Measurements from ENCODE around the gene SLC2A5. TPM values are rescaled to one million over a fixed set of nuclear protein-coding genes. Genes with fewer than 3 reads are reported as not detected.
A peak's percentile ranks its signal among the peaks of the same experiment; 100 is the strongest.

The SLC2A5 gene
- not detected in 2 replicates for total RNA-seq

- Mint-ChIP-seq H3K27ac (no peak within 1 kb of the TSS), H3K4me3 (no peak within 1 kb of the TSS), H3K9me3 (no peaks in the 10 kb centered on the region)
Measured at GRCh38 chr1:9069326-9070100, at the start of gene SLC2A5. TSS of gene SLC2A5 (minus strand) at chr1:9069635. CDS start at chr1:9069536, 99 bp downstream.

DNA sequence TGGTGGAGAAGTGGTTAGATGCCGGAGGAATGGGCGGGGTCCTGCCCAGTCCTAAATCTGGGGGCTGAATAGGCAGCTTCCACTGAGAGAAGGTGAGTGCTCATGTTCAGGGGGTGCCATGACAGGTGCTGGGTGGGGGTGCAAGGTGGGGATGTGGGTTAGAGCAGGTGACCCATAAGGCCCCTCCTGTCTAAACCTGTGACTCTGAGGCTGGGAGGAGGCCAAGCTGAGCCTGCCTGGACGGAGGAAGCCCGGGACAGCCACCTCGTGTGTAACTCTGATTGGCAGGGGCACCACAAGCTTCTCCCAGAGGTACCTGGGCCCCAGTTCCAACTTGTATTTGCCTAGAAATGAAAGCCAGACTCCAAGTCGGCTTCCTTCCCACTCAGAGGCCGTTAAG, 48.8 kb upstream of the SLC2A5 start:
- Mint-ChIP-seq H3K4me3 (no peak overlapping the region), H3K36me3 (ENCODE audit: low read depth) (no peaks in the 10 kb centered on the region), H3K27me3 (peaks cover 6% of the 10 kb centered on the region), H3K27ac (no peak overlapping the region), H3K9me3 (no peaks in the 10 kb centered on the region), H3K4me1 (peaks cover 12% of the 10 kb centered on the region)
- DNase-seq: no peak
- intact Hi-C loops (cut with micrococcal nuclease): no loop called here

More at GRCh38 chr1:9069326-9070100, at the start of gene SLC2A5:
- intact Hi-C loops (cut with micrococcal nuclease): no loop called here
- DNase-seq: no peak
- Mint-ChIP-seq H3K4me1 (peaks cover 16% of the 10 kb centered on the region), H3K36me3 (ENCODE audit: low read depth) (no peaks in the 10 kb centered on the region), H3K27me3 (peaks cover 9% of the 10 kb centered on the region)

DNA sequence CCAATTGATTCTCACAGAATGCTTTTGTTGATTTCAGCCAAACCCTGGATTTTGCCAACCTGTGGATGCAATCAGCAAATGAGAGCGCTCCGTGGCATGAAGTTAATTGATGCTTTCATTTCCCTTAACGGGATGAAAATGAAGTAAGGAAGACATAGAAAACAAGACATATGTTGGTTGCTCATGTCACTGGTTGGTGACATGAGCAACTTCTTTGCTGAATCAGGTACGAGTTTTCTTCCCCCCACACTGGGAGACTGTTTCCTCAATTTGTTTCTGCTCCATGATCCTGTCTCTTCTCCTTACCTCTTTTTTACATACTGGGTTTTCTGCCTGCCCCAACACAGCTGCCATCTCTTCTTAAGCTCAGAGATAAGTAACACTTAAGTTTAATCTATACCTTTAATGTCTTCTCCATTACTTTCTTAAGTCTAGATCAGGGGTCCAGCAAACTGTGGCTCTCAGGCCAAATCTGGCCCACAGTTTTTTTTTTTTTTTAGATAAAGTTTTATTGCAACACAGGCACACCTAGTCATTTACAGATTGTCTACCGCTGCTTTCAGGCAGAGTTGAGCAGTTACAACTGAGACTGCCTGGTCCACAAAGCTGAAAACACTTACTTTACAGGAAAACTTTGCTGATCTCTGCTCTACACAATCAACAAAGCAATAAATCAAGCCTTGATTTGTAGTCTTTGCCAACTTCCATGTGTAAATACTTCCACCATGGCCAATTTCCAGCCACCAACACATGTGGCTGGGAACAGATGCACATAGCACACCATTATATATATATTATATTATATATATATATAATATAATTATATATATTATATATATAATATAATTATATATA, 46.1 kb upstream of the SLC2A5 start:
- no peak for DNase-seq
- no peak overlapping the region for H3K4me3 Mint-ChIP-seq
- H3K4me1 Mint-ChIP-seq: peaks cover 17% of the 10 kb centered on the region
- intact Hi-C loops (cut with micrococcal nuclease): no loop called here
- no peaks in the 10 kb centered on the region for H3K9me3 Mint-ChIP-seq
- H3K27me3 Mint-ChIP-seq: peaks cover 1% of the 10 kb centered on the region
- H3K27ac Mint-ChIP-seq: no peak overlapping the region
- no peaks in the 10 kb centered on the region for H3K36me3 Mint-ChIP-seq (ENCODE audit: low read depth)

DNA sequence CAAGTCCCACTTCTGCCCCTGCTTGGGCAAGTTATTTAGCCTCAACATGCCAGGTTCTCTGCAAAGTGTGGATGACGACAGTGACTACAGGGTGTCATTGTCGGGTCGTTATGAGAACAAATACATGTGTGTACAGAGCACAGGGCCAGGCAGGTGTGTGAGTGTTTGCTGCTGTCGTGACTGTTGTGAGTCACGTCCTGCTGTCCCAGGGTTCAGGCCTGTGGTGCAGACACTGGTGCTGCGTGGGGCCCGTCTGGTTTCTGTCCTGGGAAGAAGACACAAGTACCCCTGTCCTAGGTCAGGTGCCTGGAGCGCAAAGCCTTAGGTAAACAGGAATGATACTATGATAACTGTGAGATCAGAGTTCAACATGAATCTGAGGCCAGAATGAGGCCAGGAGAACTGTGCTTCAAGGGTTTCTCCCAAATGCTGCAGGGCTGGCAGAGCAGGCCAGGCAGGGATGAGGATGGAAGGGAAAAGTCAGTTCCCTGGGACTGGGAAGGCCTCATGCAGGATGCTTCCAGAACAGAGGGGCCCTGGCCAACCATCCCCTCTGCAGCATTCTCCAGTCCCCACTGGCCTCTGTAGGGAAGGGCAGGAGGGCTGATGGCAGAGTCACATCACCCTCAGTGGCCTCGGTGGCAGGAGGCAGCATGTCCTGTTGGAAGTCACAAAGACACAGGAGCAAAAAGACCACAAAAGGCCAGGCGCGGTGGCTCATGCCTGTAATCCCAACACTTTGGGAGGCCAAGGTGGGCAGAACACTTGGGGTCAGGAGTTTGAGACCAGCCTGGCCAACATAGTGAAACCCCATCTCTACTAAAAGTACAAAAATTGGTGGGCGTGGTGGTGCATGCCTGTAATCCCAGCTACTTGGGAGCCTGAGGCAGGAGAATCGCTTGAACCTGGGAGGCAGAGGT, 43.8 kb upstream of the SLC2A5 start:
- no peaks in the 10 kb centered on the region for H3K36me3 Mint-ChIP-seq (ENCODE audit: low read depth)
- peaks cover 18% of the 10 kb centered on the region for H3K4me1 Mint-ChIP-seq
- no peak for DNase-seq
- no peak overlapping the region for H3K4me3 Mint-ChIP-seq
- no peaks in the 10 kb centered on the region for H3K27me3 Mint-ChIP-seq
- intact Hi-C loops (cut with micrococcal nuclease): no loop called here
- no peak overlapping the region for H3K27ac Mint-ChIP-seq
- no peaks in the 10 kb centered on the region for H3K9me3 Mint-ChIP-seq

- no peaks in the 10 kb centered on the region for H3K9me3 Mint-ChIP-seq
- intact Hi-C loops (cut with micrococcal nuclease): loop anchor here (2.0 kb wide), 1 partner anchor 379 kb away; no protein-coding TSS in a partner anchor
- no peaks in the 10 kb centered on the region for H3K27me3 Mint-ChIP-seq
- no peak overlapping the region for H3K27ac Mint-ChIP-seq
- H3K4me3 Mint-ChIP-seq: no peak overlapping the region
- peak; percentile 70 for DNase-seq
- H3K4me1 Mint-ChIP-seq: peaks cover 18% of the 10 kb centered on the region
- H3K36me3 Mint-ChIP-seq (ENCODE audit: low read depth): no peaks in the 10 kb centered on the region
Measured at GRCh38 chr1:9111957-9112356, 42.5 kb upstream of the SLC2A5 start.

DNA sequence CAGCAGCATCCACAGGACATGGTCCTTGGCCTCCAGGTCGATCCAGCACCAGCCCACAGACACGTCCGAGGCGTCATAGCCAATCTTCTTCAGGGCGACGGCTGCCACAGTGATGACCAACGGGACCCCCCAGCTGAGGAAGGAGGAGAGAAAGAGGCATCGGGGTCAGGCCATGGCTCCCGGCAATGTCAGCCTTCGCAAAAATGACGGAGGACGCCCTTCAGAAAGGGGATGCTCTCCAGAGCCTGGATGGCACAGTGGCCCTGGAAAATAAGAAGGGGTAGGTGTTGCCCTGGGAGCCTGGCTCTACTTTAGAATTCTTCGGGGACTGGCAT, 41.9 kb upstream of the SLC2A5 start:
- Mint-ChIP-seq H3K4me3 (no peak overlapping the region), H3K9me3 (no peaks in the 10 kb centered on the region), H3K27ac (no peak overlapping the region), H3K4me1 (peaks cover 18% of the 10 kb centered on the region), H3K27me3 (no peaks in the 10 kb centered on the region), H3K36me3 (ENCODE audit: low read depth) (no peaks in the 10 kb centered on the region)
- intact Hi-C loops (cut with micrococcal nuclease): loop anchor here (2.0 kb wide), 1 partner anchor 379 kb away; no protein-coding TSS in a partner anchor
- no peak for DNase-seq

GRCh38 chr1:9110669-9111356, 41.4 kb upstream of the SLC2A5 start:
- peak; percentile 95 for DNase-seq
- H3K9me3 Mint-ChIP-seq: no peaks in the 10 kb centered on the region
- intact Hi-C loops (cut with micrococcal nuclease): loop anchor here (1.0 to 2.0 kb wide), 2 partner anchors 85 to 380 kb away; no protein-coding TSS in a partner anchor
- no peak overlapping the region for H3K4me3 Mint-ChIP-seq
- H3K27ac Mint-ChIP-seq: no peak overlapping the region
- peaks cover 18% of the 10 kb centered on the region for H3K4me1 Mint-ChIP-seq
- H3K27me3 Mint-ChIP-seq: no peaks in the 10 kb centered on the region
- no peaks in the 10 kb centered on the region for H3K36me3 Mint-ChIP-seq (ENCODE audit: low read depth)

GRCh38 chr1:9108056-9108665, 38.7 kb upstream of the SLC2A5 start:
- H3K9me3 Mint-ChIP-seq: no peaks in the 10 kb centered on the region
- H3K27me3 Mint-ChIP-seq: no peaks in the 10 kb centered on the region
- no peaks in the 10 kb centered on the region for H3K36me3 Mint-ChIP-seq (ENCODE audit: low read depth)
- H3K4me3 Mint-ChIP-seq: no peak overlapping the region
- no peak overlapping the region for H3K27ac Mint-ChIP-seq
- peaks cover 18% of the 10 kb centered on the region for H3K4me1 Mint-ChIP-seq
- no peak for DNase-seq
- intact Hi-C loops (cut with micrococcal nuclease): no loop called here

DNA sequence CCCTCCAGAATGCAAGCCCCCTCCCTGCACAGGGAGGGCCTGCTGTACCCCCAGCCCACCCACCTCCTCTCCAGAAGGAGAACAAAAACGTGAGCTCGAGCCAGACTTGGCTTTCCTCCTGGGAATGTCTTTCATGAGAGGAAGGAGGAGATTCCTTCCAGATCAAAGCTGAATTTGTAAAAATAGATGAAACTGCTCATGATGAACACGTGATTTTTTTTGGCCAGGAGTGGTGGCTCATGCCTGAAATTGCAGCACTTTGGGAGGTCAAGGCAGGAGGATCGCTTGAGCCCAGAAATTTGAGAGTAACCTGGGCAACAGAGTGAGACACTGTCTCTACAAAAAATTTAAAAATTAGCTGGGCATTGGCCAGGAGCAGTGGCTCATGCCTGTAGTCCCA, 37.7 kb upstream of the SLC2A5 start:
- no peak for DNase-seq
- H3K4me1 Mint-ChIP-seq: peaks cover 12% of the 10 kb centered on the region
- no peak overlapping the region for H3K4me3 Mint-ChIP-seq
- no peaks in the 10 kb centered on the region for H3K9me3 Mint-ChIP-seq
- no peak overlapping the region for H3K27ac Mint-ChIP-seq
- intact Hi-C loops (cut with micrococcal nuclease): no loop called here
- no peaks in the 10 kb centered on the region for H3K27me3 Mint-ChIP-seq
- H3K36me3 Mint-ChIP-seq (ENCODE audit: low read depth): no peaks in the 10 kb centered on the region

DNA sequence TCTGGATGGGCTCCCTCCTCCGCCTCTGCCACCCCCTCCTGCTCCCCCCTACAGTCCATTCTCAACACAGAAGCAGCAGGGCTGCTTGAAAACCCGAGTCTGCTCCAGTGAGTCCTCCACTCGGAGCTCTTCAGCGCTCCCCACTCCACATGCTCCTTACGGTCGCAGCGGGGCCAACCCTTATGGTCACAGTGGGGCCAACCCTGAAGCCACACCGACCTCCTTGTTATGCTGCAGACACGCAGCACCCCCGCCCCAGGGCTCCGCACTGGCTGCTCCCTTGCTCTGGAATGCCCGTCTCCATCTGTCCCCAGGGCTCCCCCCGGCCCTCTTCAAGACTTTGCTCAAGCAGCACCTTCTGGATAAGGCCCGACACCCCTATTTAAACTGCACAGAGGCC, 36.9 kb upstream of the SLC2A5 start:
- peaks cover 9% of the 10 kb centered on the region for H3K4me1 Mint-ChIP-seq
- H3K27me3 Mint-ChIP-seq: no peaks in the 10 kb centered on the region
- no peak overlapping the region for H3K4me3 Mint-ChIP-seq
- H3K27ac Mint-ChIP-seq: no peak overlapping the region
- intact Hi-C loops (cut with micrococcal nuclease): no loop called here
- no peaks in the 10 kb centered on the region for H3K36me3 Mint-ChIP-seq (ENCODE audit: low read depth)
- H3K9me3 Mint-ChIP-seq: no peaks in the 10 kb centered on the region
- DNase-seq: no peak

DNA sequence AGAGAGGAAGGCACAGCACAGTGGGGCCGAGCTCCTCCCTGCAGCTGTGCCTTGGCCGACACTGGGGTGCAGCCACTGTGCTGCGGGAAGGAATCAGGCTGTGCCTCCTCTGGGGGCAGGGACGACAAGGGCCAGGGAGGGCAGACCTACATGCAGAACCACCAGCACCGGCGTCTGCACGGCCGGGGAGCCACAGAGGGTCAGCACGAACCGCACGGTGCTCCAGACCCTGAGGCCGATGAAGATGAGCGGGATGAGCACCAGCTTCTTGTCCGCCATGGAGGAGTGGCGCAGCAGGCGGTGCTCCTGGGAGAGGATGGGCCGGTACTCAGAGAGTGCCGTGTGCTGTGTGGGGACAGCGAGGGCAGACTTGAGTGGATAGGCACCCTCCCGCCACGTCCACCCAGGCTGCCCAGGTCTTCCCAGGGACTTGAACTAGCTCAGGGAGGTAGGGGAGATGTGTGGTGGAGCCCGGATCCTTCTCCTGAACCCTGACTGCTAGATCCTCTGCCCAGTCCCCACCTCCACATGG, 36.0 kb upstream of the SLC2A5 start:
- no peak overlapping the region for H3K4me3 Mint-ChIP-seq
- H3K9me3 Mint-ChIP-seq: no peaks in the 10 kb centered on the region
- no peaks in the 10 kb centered on the region for H3K4me1 Mint-ChIP-seq
- no peaks in the 10 kb centered on the region for H3K27me3 Mint-ChIP-seq
- DNase-seq: no peak
- H3K36me3 Mint-ChIP-seq (ENCODE audit: low read depth): no peaks in the 10 kb centered on the region
- intact Hi-C loops (cut with micrococcal nuclease): no loop called here
- no peak overlapping the region for H3K27ac Mint-ChIP-seq

DNA sequence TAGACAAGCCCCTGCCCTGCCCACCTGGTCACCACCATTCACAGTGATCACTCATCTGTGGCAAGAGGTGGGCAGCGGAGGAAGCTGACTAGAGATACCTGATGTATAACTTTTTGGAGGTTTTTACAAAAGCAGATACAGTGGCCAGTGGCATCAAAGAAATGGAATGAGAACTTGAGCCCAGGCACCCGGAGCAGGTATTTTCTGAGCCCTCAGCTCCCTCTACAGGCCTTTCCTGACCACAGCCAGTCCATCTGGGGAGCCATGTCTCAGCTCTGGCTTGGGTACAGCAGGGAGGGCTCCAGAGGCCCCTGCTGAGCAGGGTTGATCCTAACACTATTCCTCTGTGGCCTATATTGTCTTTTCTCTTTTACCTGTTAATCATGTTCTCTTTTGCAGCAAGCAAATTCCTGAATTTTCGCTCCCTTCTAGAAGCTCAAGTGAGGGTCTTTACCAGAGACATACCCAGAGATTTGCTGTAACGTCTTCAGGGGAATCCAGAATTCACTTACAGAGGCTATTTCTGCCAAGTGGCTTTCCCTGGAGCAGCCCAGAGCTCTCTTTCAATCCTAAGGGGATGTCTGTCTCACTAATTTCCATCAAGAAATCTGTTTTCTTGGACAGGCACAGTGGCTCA, 32.2 kb upstream of the SLC2A5 start:
- peak; percentile 82 for DNase-seq
- H3K36me3 Mint-ChIP-seq (ENCODE audit: low read depth): no peaks in the 10 kb centered on the region
- H3K4me3 Mint-ChIP-seq: no peak overlapping the region

More for the DNA sequence above, 32.2 kb upstream of the SLC2A5 start:
- H3K27me3 Mint-ChIP-seq: no peaks in the 10 kb centered on the region
- no peaks in the 10 kb centered on the region for H3K9me3 Mint-ChIP-seq
- H3K4me1 Mint-ChIP-seq: no peaks in the 10 kb centered on the region
- no peak overlapping the region for H3K27ac Mint-ChIP-seq
- intact Hi-C loops (cut with micrococcal nuclease): loop anchor here (1.0 to 5.0 kb wide), 2 partner anchors 91 to 184 kb away; no protein-coding TSS in a partner anchor

All from activated CD4-positive, alpha-beta T cell treated with anti-CD3 and anti-CD28 coated beads, Interleukin-2, amount 10 ng/mL, durations not matched to agents 24 days and 14 days (primary cell).